Dedifferentiated amniotic fluid mesenchymal stem cell (primary cell): ENCODE results near the gene TNFRSF19.

Source experiments
- DNase-seq: peaks from one replicate; pipeline ENCODE4 v3.0.0-alpha.2; 2016; ENCODE audit errors: extremely low spot score

TNFRSF19 gene

GRCh38 chr13:23608138-23608537 lies 37.9 kb downstream of the TNFRSF19 start:
- no peak for DNase-seq

GRCh38 chr13:23608701-23609413 lies 38.6 kb downstream of the TNFRSF19 start:
- no peak for DNase-seq

- DNase-seq: peak; percentile 34
Observed at GRCh38 chr13:23609414-23609760, 39.2 kb downstream of the TNFRSF19 start.

GRCh38 chr13:23609874-23610576 lies 39.8 kb downstream of the TNFRSF19 start:
- DNase-seq: no peak

GRCh38 chr13:23610966-23611491 lies 40.8 kb downstream of the TNFRSF19 start:
- DNase-seq: no peak

- no peak for DNase-seq
Observed at GRCh38 chr13:23612182-23612581, 42.0 kb downstream of the TNFRSF19 start.

GRCh38 chr13:23612731-23613130 lies 42.5 kb downstream of the TNFRSF19 start:
- DNase-seq: no peak

GRCh38 chr13:23613596-23613995 lies 43.4 kb downstream of the TNFRSF19 start:
- DNase-seq: no peak

- DNase-seq: no peak
Observed at GRCh38 chr13:23615395-23616081, 45.3 kb downstream of the TNFRSF19 start.

GRCh38 chr13:23616228-23616627 lies 46.0 kb downstream of the TNFRSF19 start:
- no peak for DNase-seq

- DNase-seq: no peak
Observed at GRCh38 chr13:23617551-23618024, 47.4 kb downstream of the TNFRSF19 start.

- no peak for DNase-seq
Observed at GRCh38 chr13:23618341-23618740, 48.1 kb downstream of the TNFRSF19 start.

- DNase-seq: no peak
Observed at GRCh38 chr13:23619068-23619855, 49.0 kb downstream of the TNFRSF19 start.

GRCh38 chr13:23620211-23620610 lies 50.0 kb downstream of the TNFRSF19 start:
- DNase-seq: no peak

- DNase-seq: no peak
Observed at GRCh38 chr13:23620613-23621315, 50.6 kb downstream of the TNFRSF19 start.

GRCh38 chr13:23621316-23621645 lies 51.1 kb downstream of the TNFRSF19 start:
- DNase-seq: no peak

GRCh38 chr13:23622985-23623384 lies 52.8 kb downstream of the TNFRSF19 start:
- DNase-seq: no peak

- no peak for DNase-seq
Observed at GRCh38 chr13:23623394-23623793, 53.2 kb downstream of the TNFRSF19 start.

GRCh38 chr13:23626700-23627099 lies 56.5 kb downstream of the TNFRSF19 start:
- DNase-seq: no peak

- DNase-seq: no peak
Observed at GRCh38 chr13:23627410-23627809, 57.2 kb downstream of the TNFRSF19 start.

- no peak for DNase-seq
Observed at GRCh38 chr13:23628250-23628649, 58.0 kb downstream of the TNFRSF19 start.
